Urinary bladder (tissue), 4 donors: ENCODE results near the gene PDE4D. TPM values are rescaled to one million over a fixed set of nuclear protein-coding genes. Genes with fewer than 3 reads are reported as not detected.

ENCODE experiments used
- DNase-seq: peaks from one replicate; pipeline ENCODE4 v3.0.0-alpha.2; 2015; ENCODE audit errors: extremely low spot score
- H3K27ac ChIP-seq: one replicate; pipeline ENCODE4 v1.5.1; 2013; ENCODE audit warnings: low read depth, mild to moderate bottlenecking, moderate library complexity
- H3K36me3 ChIP-seq: one replicate; pipeline ENCODE4 v1.6.1; 2013; ENCODE audit warnings: mild to moderate bottlenecking, moderate library complexity; ENCODE audit not compliant: insufficient read depth
- H3K4me1 ChIP-seq: one replicate; pipeline ENCODE4 v1.6.1; 2013; ENCODE audit warnings: mild to moderate bottlenecking, moderate library complexity; ENCODE audit not compliant: insufficient read depth
- H3K4me3 ChIP-seq: one replicate; pipeline ENCODE4 v1.5.1; 2013; ENCODE audit warnings: low read depth, low read length
- WGBS: extraction: QIAGEN DNeasy Blood & Tissue Kit; methylation state at CpG from one replicate; pipeline ENCODE4 v1.1.7; 2013; 5-methylcytosine and 5-hydroxymethylcytosine counted together
- polyA plus RNA-seq: library from polyadenylated mRNA; stranded (reverse); fragments of 200-250 nt; gene quantifications from one replicate; pipeline ENCODE4 v1.2.3, GENCODE V29; 2013
- total RNA-seq: library from RNA; depleted of rRNA; stranded (reverse); fragments of >200 nt; gene quantifications from one replicate; pipeline ENCODE4 v1.2.3, GENCODE V29; 2014
- donor health status: healthy with polysubstance abuse.
- donor health status: healthy.

The PDE4D gene
- total RNA-seq (253 TPM), polyA plus RNA-seq (27.3 TPM)

DNA sequence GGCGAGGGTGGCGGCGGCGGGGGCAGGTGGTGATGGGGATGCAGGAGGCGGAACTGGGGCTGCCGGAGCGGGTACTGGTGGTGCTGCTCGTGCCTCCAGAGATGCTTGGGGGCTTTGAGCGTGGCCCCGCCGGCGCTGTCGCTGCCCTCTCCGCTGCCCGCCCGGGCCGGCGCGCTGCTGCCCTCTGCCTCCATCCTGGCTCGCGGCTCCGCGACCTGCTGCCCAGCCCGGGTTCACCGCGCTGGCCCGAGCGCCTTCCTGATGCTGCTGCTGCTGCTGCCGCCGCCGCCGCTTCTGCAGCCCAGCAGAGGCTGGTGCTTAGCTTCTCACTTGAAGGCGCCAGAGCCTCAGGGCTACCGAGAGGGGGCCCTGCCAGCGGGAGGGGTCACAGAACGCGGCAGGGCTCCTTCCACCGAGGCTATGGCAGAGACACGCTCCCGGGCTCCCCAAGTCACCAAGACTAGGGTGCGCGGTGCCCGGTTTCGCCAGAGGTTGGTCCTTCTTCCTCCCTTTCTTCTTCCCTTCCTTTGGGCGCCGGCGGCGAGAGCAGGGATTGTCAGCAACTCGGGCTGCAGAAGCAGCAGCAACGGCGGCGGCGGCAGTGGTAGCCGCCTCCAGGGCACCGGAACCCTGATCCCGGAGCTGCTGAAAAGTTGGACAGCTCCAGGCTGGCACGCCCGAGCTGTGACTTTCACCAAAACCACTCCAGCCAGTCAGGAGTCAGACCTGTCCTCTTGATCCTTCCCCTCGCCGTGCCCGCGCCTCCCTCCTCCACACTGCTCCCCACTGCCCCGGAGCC, at the start of gene PDE4D:
TSS of gene PDE4D (minus strand) at position 298 of the 799 bp plus-strand sequence.
- Histone ChIP-seq H3K4me3 (peak within 1 kb of the TSS; percentile 5), H3K36me3 (no peaks in the 10 kb centered on the region), H3K4me1 (no peaks in the 10 kb centered on the region), H3K27ac (no peak within 1 kb of the TSS)
- 1% methylated on average over 63 of the region's 63 CpGs for WGBS
- DNase-seq, result no peak

DNA sequence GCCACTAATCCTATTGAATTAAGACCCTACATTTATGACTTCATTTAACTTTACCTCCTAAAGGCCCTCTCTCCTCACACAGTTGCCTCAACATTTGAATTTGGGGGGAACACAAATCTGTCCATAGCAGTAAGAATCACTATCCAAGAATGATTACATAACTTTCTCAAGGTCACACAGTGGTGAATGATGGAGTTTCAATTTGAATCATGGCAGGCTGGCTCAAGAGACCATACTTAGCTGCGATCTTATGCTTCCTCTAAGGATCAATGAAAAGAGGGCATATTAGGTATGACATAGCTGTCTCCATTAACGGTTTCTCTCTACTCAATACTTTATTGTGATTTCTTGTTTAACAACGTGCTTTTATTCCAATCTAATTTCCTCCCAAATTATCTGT, 44.1 kb upstream of the PDE4D start:
- H3K4me3 ChIP-seq, result no peak overlapping the region
- no peak for DNase-seq
- WGBS, result 90% methylated on average over 3 of the region's 3 CpGs
- no peak overlapping the region for H3K27ac ChIP-seq
- no peaks in the 10 kb centered on the region for H3K4me1 ChIP-seq
- H3K36me3 ChIP-seq, result no peaks in the 10 kb centered on the region

DNA sequence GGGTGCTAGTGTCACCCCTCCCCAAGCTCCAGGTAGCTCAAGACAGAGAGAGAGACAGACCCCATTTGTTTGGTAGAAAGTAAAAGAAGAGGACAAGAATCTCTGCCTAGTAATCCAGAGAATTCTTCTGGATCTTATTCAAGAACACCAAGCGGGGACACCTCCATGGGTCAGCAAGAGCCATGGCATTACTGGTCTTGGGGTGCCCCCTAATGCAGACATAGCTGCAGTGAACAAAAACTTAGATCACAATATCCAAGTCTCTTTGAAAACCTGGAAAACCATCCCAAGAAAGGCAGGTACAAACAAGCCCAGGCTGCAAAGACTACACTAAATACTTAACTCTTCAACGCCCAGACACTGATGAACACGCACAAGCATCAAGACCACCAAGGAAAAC, 29.9 kb upstream of the PDE4D start:
- Histone ChIP-seq H3K27ac (no peak overlapping the region), H3K4me3 (no peak overlapping the region), H3K36me3 (no peaks in the 10 kb centered on the region), H3K4me1 (no peaks in the 10 kb centered on the region)
- no peak for DNase-seq
- 86% methylated on average over 3 of the region's 3 CpGs for WGBS

DNA sequence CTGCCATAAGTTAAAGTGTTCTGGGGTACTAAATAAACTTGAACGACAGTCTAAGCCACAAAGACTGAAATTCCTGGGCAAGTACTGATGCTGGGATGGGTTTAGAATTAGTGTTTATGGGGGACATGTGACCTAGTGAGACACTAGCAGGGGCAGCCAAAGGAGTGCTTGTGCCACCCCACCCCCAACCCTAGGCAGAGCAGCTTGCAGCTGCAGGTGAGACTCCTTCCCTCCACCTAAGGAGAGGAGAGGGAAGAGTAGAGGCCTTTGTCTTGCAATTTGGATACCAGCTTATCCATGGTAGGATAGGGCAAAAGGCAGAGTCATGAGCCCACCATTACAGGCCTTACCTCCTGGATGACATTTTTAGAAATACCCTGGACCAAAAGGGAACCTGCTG, 28.7 kb upstream of the PDE4D start:
- H3K27ac ChIP-seq, result no peak overlapping the region
- 42% methylated on average over 1 of the region's 1 CpG for WGBS
- no peak for DNase-seq
- no peaks in the 10 kb centered on the region for H3K4me1 ChIP-seq
- no peak overlapping the region for H3K4me3 ChIP-seq
- no peaks in the 10 kb centered on the region for H3K36me3 ChIP-seq

DNA sequence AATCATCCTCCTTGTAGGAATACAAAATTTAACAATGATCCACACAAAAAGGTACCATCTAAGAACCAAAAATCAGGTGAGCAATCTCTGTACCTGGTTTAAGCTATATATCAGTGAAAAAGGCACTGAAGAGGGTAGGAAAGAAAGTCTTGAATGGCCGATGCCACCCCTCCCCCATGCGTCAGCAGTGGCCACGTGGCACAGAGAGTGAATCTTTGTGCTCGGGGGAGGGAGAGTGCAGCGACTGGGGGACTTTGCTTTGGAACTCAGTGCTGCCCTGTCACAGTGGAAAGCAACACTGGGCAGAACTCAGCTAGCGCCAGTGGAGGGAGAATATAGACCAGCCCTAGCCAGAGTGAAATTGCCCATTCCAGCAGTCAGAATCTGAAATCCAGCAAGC, 28.3 kb upstream of the PDE4D start:
- Histone ChIP-seq H3K27ac (no peak overlapping the region), H3K36me3 (no peaks in the 10 kb centered on the region), H3K4me1 (no peaks in the 10 kb centered on the region), H3K4me3 (no peak overlapping the region)
- WGBS, result 78% methylated on average over 6 of the region's 6 CpGs
- DNase-seq, result no peak

DNA sequence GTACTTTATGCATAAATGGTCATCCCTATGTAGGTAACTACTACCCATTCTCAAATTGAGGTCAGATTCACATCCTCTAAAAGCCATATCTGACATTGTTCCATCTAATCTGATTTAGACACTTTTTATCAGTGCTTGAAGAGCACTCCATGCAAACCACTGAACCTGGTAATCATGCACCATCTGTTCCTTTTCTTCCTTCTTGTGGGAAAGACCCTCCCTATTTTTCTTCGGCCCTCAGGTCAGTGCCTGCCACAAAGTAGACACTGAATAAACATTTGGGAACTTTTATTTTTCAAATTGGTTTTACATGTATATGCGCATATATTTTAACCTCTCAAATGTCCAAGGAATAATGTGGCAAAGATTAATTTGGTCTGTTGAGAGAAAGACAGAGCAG, 26.0 kb upstream of the PDE4D start:
- no peaks in the 10 kb centered on the region for H3K4me1 ChIP-seq
- 77% methylated on average over 2 of the region's 2 CpGs for WGBS
- DNase-seq, result no peak
- no peak overlapping the region for H3K4me3 ChIP-seq
- no peak overlapping the region for H3K27ac ChIP-seq
- no peaks in the 10 kb centered on the region for H3K36me3 ChIP-seq

DNA sequence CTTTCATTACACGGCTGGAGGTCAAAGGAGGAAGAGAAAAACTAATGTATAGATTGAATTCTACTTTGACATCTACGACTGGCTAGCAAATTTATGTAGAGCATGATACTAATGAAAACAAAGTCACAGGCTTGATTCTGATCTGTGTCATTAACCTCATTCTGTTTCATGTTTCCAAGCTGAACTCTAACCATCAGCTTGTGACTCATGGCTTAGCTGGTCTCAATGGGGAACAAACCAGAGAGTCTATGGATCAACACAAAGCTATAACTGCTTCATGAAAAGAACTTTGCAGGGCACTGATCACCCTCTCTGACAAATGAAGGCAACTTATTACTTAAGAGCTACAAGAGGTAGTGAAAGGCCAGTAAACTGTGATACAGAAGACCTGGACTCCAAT, 23.6 kb upstream of the PDE4D start:
- WGBS, result 83% methylated on average over 2 of the region's 2 CpGs
- H3K27ac ChIP-seq, result no peak overlapping the region
- no peak for DNase-seq
- H3K4me3 ChIP-seq, result no peak overlapping the region
- no peaks in the 10 kb centered on the region for H3K36me3 ChIP-seq
- no peaks in the 10 kb centered on the region for H3K4me1 ChIP-seq

DNA sequence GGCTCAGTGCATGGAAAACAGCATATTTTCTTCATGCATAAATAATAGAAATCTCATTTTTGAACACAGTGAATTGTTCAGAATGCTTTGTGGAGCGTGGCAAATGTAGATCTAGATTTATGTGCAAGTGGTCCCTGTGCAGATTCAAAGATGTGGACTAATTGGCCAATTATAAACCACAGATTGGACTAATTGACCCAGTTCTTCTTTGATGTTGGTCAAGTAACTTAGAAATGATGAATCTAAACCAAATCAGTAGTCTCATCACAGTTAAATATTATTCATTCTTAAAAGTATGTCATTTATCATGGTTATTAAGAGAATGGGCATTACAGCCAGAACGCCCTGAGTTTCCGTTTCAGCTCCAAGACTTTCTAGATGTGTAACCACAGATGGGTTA, 11.7 kb upstream of the PDE4D start:
- no peak for DNase-seq
- WGBS, result 75% methylated on average over 3 of the region's 3 CpGs
- Histone ChIP-seq H3K36me3 (no peaks in the 10 kb centered on the region), H3K27ac (no peak overlapping the region), H3K4me1 (no peaks in the 10 kb centered on the region), H3K4me3 (no peak overlapping the region)

DNA sequence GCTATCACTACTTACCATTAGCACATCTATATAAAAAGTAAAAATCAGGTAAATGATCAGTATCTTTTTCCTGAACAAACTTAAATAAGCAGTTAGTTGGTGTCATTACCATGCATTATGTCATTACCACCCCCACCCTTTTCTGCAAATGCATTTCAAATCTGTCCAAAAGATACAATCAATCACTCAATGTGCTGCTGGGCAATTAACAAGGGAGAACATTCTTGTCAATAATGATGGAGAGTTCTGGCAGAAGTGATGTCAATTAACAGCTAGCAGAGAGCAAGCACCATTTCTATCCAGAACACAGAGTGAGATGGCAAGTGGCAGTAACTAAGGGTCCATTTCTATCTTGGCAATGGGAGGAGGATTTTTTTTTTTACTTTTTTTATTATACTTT, 3.5 kb upstream of the PDE4D start:
- H3K36me3 ChIP-seq, result no peaks in the 10 kb centered on the region
- DNase-seq, result no peak
- H3K4me1 ChIP-seq, result no peaks in the 10 kb centered on the region
- no peak overlapping the region for H3K27ac ChIP-seq
- H3K4me3 ChIP-seq, result no peak overlapping the region

DNA sequence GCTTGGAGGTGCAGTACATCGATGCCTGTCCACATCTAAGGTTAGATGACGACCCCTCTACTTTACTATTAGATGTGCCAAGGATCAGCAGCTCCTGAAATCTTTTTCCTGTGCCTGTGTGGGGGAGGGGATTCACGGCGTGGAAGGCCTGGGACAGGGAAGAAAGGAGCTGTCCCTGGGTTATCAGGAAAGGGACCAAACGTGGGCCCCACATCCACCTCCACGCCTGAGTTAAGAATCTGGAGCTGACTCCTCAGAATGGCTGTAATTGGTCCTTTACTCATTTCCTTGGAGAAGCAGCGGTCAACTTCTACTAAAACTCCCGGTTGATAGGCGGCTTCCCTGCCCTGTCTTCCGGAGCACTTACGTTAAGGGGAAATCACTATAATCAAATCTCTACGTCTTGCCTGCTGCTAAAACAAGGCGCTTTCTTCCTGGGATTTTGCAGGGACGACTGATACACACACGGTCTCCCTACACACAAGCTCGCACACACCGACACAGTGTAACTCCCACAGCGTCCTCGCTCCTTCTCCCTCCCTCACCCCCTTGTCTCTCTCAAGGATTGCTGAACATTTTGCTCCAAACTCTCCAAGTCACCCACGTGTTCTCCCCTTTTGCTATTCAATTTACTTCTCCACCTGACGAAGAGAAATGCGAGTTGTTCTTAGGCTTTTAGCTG, 1.4 kb downstream of the PDE4D start:
- whole genome bisulfite sequencing, result 9% methylated on average over 22 of the region's 22 CpGs
- Histone ChIP-seq H3K4me3 (no peak overlapping the region), H3K36me3 (no peaks in the 10 kb centered on the region), H3K27ac (no peak overlapping the region), H3K4me1 (no peaks in the 10 kb centered on the region)
- DNase-seq, result no peak

DNA sequence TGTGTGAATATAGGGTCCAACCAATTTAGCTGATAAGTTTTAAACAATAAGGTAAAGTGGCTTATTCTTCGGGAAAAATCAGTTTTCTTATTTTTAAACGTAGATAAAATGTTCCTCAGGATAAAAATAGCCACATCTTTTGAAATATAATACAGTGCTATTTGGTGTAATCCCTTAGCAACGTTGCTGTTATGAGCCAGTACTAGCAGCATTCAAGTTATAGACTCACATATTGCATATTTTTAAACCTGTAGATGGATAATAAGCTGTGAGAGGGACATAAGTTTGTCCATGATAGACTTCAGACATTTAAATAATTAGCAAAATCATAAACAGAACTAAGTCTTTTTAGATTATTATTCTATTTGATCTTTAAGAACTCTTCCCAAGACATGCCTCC, 6.3 kb downstream of the PDE4D start:
- WGBS, result 38% methylated on average over 3 of the region's 3 CpGs
- DNase-seq, result no peak
- Histone ChIP-seq H3K4me1 (no peaks in the 10 kb centered on the region), H3K4me3 (no peak overlapping the region), H3K36me3 (no peaks in the 10 kb centered on the region), H3K27ac (no peak overlapping the region)

DNA sequence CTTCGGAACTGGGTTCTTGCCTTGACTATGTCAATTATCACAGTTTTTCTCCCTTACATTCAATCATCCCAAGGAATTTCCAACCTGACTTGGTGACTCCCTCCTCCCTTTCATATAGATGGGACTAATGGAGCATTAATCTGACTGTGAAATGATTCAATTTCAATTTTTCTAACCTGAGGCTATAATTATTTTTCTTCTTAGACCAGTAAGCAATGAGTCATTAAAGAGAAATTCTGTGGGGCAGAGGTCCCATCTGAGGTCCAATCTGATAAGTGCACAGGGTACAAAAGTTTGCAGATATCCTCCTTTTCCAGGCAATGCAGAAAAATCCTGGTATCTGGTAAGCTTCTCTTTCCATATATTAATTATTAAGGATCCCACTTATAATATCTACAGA, 18.9 kb downstream of the PDE4D start:
- no peak for DNase-seq
- 100% methylated on average over 1 of the region's 1 CpG for WGBS
- Histone ChIP-seq H3K36me3 (no peaks in the 10 kb centered on the region), H3K4me3 (no peak overlapping the region), H3K27ac (no peak overlapping the region), H3K4me1 (no peaks in the 10 kb centered on the region)

DNA sequence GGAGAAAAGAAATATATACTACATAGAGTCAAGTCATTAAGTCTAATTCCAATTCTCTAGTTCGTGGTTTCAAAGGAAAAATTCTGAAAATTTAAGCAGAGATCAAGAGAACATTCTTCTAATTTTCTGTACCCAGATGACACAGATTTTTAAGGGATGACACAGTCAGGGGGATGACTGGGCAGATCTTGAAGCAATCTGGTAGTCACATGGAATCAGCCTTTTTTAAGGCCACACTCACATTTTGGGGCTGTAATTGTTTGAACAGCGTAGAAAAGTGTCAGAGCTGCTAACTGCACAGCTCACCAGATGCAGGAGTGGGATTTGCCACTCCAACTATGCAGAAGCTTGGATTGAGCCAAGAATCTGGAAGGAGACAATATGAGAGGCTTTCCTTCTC, 20.4 kb downstream of the PDE4D start:
- H3K36me3 ChIP-seq, result no peaks in the 10 kb centered on the region

DNA sequence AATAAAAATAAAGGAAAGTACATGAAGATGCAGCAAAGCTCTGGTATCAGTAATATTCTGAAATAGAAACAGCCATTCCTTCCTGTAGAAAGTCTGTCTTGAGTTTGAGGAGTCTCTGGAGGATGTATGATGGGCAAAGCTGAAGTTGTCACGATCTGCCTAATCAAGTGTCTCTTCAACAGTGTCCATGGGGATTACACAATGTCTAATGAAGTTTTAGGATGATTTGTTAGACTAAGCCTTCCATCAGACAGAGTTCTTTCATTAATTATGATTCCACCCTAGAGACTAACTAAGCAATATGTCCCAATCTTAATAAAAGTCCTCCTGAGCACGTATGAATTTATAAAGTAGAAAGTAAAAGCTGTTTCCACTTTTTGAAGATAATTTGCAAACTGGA, 26.9 kb downstream of the PDE4D start:
- DNase-seq, result no peak
- Histone ChIP-seq H3K4me3 (no peak overlapping the region), H3K4me1 (no peaks in the 10 kb centered on the region), H3K36me3 (no peaks in the 10 kb centered on the region), H3K27ac (no peak overlapping the region)
- 80% methylated on average over 2 of the region's 2 CpGs for WGBS

More for the DNA sequence above, 20.4 kb downstream of the PDE4D start:
- DNase-seq, result no peak
- no peak overlapping the region for H3K27ac ChIP-seq
- 48% methylated on average over 2 of the region's 2 CpGs for WGBS
- no peaks in the 10 kb centered on the region for H3K4me1 ChIP-seq
- H3K4me3 ChIP-seq, result no peak overlapping the region
